Measurements from ENCODE around the gene ATP5MC3. TPM values are rescaled to one million over a fixed set of nuclear protein-coding genes. Genes with fewer than 3 reads are reported as not detected.

The ATP5MC3 gene
- total and polyA plus RNA-seq, 2 of the 13 experiments (the other 11 are each of a cell fraction or from before 2014, with no cell fraction given) = 676 to 1,007 TPM

- TF ChIP-seq, protein P1, sequence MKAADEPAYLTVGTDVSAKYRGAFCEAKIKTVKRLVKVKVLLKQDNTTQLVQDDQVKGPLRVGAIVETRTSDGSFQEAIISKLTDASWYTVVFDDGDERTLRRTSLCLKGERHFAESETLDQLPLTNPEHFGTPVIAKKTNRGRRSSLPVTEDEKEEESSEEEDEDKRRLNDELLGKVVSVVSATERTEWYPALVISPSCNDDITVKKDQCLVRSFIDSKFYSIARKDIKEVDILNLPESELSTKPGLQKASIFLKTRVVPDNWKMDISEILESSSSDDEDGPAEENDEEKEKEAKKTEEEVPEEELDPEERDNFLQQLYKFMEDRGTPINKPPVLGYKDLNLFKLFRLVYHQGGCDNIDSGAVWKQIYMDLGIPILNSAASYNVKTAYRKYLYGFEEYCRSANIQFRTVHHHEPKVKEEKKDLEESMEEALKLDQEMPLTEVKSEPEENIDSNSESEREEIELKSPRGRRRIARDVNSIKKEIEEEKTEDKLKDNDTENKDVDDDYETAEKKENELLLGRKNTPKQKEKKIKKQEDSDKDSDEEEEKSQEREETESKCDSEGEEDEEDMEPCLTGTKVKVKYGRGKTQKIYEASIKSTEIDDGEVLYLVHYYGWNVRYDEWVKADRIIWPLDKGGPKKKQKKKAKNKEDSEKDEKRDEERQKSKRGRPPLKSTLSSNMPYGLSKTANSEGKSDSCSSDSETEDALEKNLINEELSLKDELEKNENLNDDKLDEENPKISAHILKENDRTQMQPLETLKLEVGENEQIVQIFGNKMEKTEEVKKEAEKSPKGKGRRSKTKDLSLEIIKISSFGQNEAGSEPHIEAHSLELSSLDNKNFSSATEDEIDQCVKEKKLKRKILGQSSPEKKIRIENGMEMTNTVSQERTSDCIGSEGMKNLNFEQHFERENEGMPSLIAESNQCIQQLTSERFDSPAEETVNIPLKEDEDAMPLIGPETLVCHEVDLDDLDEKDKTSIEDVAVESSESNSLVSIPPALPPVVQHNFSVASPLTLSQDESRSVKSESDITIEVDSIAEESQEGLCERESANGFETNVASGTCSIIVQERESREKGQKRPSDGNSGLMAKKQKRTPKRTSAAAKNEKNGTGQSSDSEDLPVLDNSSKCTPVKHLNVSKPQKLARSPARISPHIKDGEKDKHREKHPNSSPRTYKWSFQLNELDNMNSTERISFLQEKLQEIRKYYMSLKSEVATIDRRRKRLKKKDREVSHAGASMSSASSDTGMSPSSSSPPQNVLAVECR (CRISPR knock-in tag; IDR thresholded peaks at IDR 0.05; ENCODE audit: borderline replicate concordance) = peak; percentile 95
- TF ChIP-seq RFX1 (IDR thresholded peaks at IDR 0.05) (no peak), ZFP62 (CRISPR knock-in tag; IDR thresholded peaks at IDR 0.05) (no peak; the same call in 1 of the 2 replicates), ERF (CRISPR knock-in tag; IDR thresholded peaks at IDR 0.05) (peak; percentile 76), ZNF691 (CRISPR knock-in tag; IDR thresholded peaks at IDR 0.05; ENCODE audit: borderline replicate concordance, low read depth) (no peak; the same call in 1 of the 2 replicates), SATB2 (CRISPR knock-in tag; IDR thresholded peaks at IDR 0.05) (no peak), ZNF552 (CRISPR knock-in tag; IDR thresholded peaks at IDR 0.05; ENCODE audit: borderline replicate concordance) (peak; percentile 8; the same call in 1 of the 2 replicates), ZNF530 (CRISPR knock-in tag; IDR thresholded peaks at IDR 0.05; ENCODE audit: low read depth) (no peak), ZBTB7B (CRISPR knock-in tag; IDR thresholded peaks at IDR 0.05) (no peak), ZBTB14 (CRISPR knock-in tag; IDR thresholded peaks at IDR 0.05) (no peak; the same call in 1 of the 2 replicates), ZNF709 (CRISPR knock-in tag; IDR thresholded peaks at IDR 0.05) (peak; percentile 82), SP4 (CRISPR knock-in tag; IDR thresholded peaks at IDR 0.05) (peak; percentile 98), ZSCAN21 (CRISPR knock-in tag; IDR thresholded peaks at IDR 0.05; ENCODE audit: borderline replicate concordance) (peak; percentile 95; the same call in 1 of the 2 replicates), HOXA7 (CRISPR knock-in tag; IDR thresholded peaks at IDR 0.05) (no peak), MTF1 (CRISPR knock-in tag; IDR thresholded peaks at IDR 0.05) (no peak), KLF11 (CRISPR knock-in tag; IDR thresholded peaks at IDR 0.05) (0 out of 2 replicates have a peak, but pooled peaks have one; percentile 42), GABPA (IDR thresholded peaks at IDR 0.05; ENCODE audit: low read depth, low read length) (peak; percentile 36; the same call in 1 of the 2 replicates), GABPA (CRISPR knock-in tag; IDR thresholded peaks at IDR 0.05; ENCODE audit: low read depth) (peak; percentile 77), ETV6 (CRISPR knock-in tag; conservative IDR thresholded peaks at IDR 0.05) (no peak), DNMT1 (CRISPR knock-in tag; IDR thresholded peaks at IDR 0.05) (peak; percentile 97; the same call in 1 of the 2 replicates), KDM4B (CRISPR knock-in tag; IDR thresholded peaks at IDR 0.05) (no peak)
- TF ChIP-seq, protein P2, sequence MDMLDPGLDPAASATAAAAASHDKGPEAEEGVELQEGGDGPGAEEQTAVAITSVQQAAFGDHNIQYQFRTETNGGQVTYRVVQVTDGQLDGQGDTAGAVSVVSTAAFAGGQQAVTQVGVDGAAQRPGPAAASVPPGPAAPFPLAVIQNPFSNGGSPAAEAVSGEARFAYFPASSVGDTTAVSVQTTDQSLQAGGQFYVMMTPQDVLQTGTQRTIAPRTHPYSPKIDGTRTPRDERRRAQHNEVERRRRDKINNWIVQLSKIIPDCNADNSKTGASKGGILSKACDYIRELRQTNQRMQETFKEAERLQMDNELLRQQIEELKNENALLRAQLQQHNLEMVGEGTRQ (IDR thresholded peaks at IDR 0.05; ENCODE audit: low read depth, low read length) = no peak
- TF ChIP-seq, protein P2 (CRISPR knock-in tag; IDR thresholded peaks at IDR 0.05; ENCODE audit: borderline replicate concordance) = peak; percentile 80
Measured at GRCh38 chr2:175167792-175168563, 13.5 kb downstream of the ATP5MC3 start, which contains the start of gene ATF2 (continued).
